CD4-positive, alpha-beta memory T cell (primary cell): ENCODE data around the gene MSI1. TPM values are rescaled to one million over a fixed set of nuclear protein-coding genes. Genes with fewer than 3 reads are reported as not detected.
"Not testable (repeated sequence)": the region's sequence is repeated elsewhere in the genome, so short reads cannot be mapped to it uniquely, and the experiment has no call there.

Experiments
- CTCF ChIA-PET: fragments of 350-600 bp; sonication (Branson Sonifier 250); formaldehyde crosslinking; loops from one replicate; lab custom pipeline; 2021; ENCODE audit warnings: inconsistent platforms; ENCODE audit not compliant: partially characterized antibody; lab: Charles Lee
- POLR2A ChIA-PET: fragments of 350-600 bp; sonication (Branson Sonifier 250); formaldehyde crosslinking; loops from one replicate; lab custom pipeline; 2021; ENCODE audit not compliant: partially characterized antibody; lab: Charles Lee
- DNase-seq, 5 donors: peaks; one replicate each; pipeline versions ENCODE4 v3.0.0 to v3.0.0-alpha.2; 2020 to 2022; ENCODE audit warnings: mixed read lengths in 1 of 5
- H3K27ac ChIP-seq: one replicate; pipeline ENCODE4 v1.7.0; 2013; ENCODE audit warnings: low read depth, low read length
- H3K27me3 ChIP-seq: 2 replicates; pipeline ENCODE4 v1.7.0; 2013; ENCODE audit warnings: mild to moderate bottlenecking, low read length, moderate library complexity; ENCODE audit not compliant: insufficient read depth
- H3K36me3 ChIP-seq: 2 replicates; pipeline ENCODE4 v1.7.0; 2013; ENCODE audit warnings: mild to moderate bottlenecking, low read length, moderate library complexity; ENCODE audit not compliant: insufficient read depth
- H3K4me1 ChIP-seq: 2 replicates; pipeline ENCODE4 v1.7.0; 2013; ENCODE audit warnings: mild to moderate bottlenecking, low read length, moderate library complexity; ENCODE audit not compliant: insufficient read depth
- H3K4me3 ChIP-seq, 2 donors: one replicate each; pipeline ENCODE4 v1.7.0; 2013; ENCODE audit warnings: low read length in 2 of 2, mild to moderate bottlenecking in 1 of 2
- H3K9me3 ChIP-seq, 2 donors: one replicate each; pipeline ENCODE4 v1.7.0; 2013; ENCODE audit warnings: low read length in 2 of 2, control low read depth in 1 of 2; ENCODE audit not compliant: control insufficient read depth in 1 of 2
- H3K27ac Mint-ChIP-seq, 7 donors: one replicate each; pipeline ENCODE4 v1.8.0; 2020 to 2021; ENCODE audit warnings: mixed read lengths in 7 of 7, mild to moderate bottlenecking in 6 of 7, inconsistent platforms in 3 of 7, moderate library complexity in 3 of 7
- H3K27me3 Mint-ChIP-seq, 2 donors: one replicate each; pipeline ENCODE4 v1.8.0; 2020 to 2021; ENCODE audit warnings: mixed read lengths in 2 of 2
- H3K36me3 Mint-ChIP-seq, 2 donors: one replicate each; pipeline ENCODE4 v1.8.0; 2020 to 2021; ENCODE audit warnings: mixed read lengths in 2 of 2, inconsistent platforms in 1 of 2, mild to moderate bottlenecking in 1 of 2
- H3K4me1 Mint-ChIP-seq, 4 donors: one replicate each; pipeline ENCODE4 v1.8.0; 2020 to 2021; ENCODE audit warnings: mixed read lengths in 4 of 4, mild to moderate bottlenecking in 1 of 4
- H3K4me3 Mint-ChIP-seq, 8 donors: one replicate each; pipeline ENCODE4 v1.8.0; 2020 to 2021; ENCODE audit warnings: mixed read lengths in 8 of 8, mild to moderate bottlenecking in 7 of 8, moderate library complexity in 6 of 8, inconsistent platforms in 3 of 8
- H3K9me3 Mint-ChIP-seq, 8 donors: one replicate each; pipeline ENCODE4 v1.8.0; 2020 to 2021; ENCODE audit warnings: mixed read lengths in 8 of 8, mild to moderate bottlenecking in 5 of 8, inconsistent platforms in 3 of 8, moderate library complexity in 1 of 8
- intact Hi-C: fragments of 100-400 bp; cut with micrococcal nuclease; formaldehyde crosslinking; loops from one replicate; pipeline ENCODE4 v1.15.1; 2023
- polyA plus RNA-seq, 2 donors: library from polyadenylated mRNA; unstranded; fragments of 300-500 nt; fragmentation: Illumina TruSeq; gene quantifications; one replicate each; pipeline ENCODE4 v1.2.3, GENCODE V29; 2021
- total RNA-seq, 2 experiments: library from RNA; stranded (reverse); gene quantifications; one replicate each; pipeline ENCODE4 v1.2.3, GENCODE V29; 2021

Gene MSI1
- total and polyA plus RNA-seq, 4 experiments from 2014 or later: not detected

DNA sequence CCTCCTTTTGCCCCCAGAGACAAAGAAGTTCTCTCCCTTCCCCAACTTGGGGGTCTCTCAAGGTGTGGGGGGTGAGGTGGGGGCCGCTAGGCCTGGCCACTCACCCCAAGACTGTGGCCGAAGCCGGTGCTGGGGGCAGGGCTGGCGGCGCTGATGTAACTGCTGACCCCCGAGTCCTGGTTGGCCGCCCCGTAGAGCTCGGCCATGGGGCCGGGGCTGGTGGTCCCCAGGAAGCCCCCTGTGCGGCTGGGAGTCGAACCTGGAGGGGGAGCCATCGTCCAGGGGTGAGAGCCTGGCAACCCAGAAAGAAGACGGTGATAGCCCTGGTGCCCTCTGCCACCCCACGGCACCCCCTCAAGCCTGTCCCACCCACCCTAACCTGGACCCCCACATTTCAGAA, 22.9 kb downstream of the MSI1 start:
- H3K27me3 ChIP-seq: no peaks in the 10 kb centered on the region
- H3K4me1 ChIP-seq: no peaks in the 10 kb centered on the region
- no peak overlapping the region for H3K27ac ChIP-seq
- H3K9me3 Mint-ChIP-seq: no peaks in the 10 kb centered on the region
- intact Hi-C loops: no loop called here
- no peak overlapping the region for H3K4me3 ChIP-seq
- CTCF ChIA-PET: no interaction called here
- no peak overlapping the region for H3K4me3 Mint-ChIP-seq
- H3K9me3 ChIP-seq: no peaks in the 10 kb centered on the region
- H3K4me1 Mint-ChIP-seq: no peaks in the 10 kb centered on the region
- H3K36me3 Mint-ChIP-seq: no peaks in the 10 kb centered on the region
- POLR2A ChIA-PET: no interaction called here
- H3K27ac Mint-ChIP-seq: no peak overlapping the region
- no peaks in the 10 kb centered on the region for H3K36me3 ChIP-seq
- H3K27me3 Mint-ChIP-seq: peaks cover 4 to 9% of the 10 kb centered on the region in 2 donors
- no peak for DNase-seq

DNA sequence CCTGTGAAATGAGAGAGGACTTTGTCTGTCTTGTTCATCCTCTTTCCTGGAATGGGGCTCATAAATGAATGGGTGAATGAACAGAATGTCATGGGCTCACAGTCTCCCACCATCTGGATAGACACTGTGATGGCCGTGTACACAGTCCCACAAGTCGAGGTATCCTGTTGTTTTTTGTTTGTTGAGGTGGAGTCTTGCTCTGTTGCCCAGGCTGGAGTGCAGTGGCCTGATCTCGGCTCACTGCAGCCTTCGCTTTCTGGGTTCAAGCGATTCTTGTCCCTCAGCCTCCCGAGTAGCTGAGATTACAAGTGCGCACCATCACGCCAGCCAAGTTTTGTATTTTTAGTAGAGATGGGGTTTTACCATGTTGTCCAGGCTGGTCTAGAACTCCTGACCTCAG, 25.3 kb downstream of the MSI1 start:
- H3K27me3 Mint-ChIP-seq: peaks cover 5 to 8% of the 10 kb centered on the region in 2 donors
- H3K27ac Mint-ChIP-seq: no peak overlapping the region
- POLR2A ChIA-PET: no interaction called here
- intact Hi-C loops: no loop called here
- Histone ChIP-seq H3K4me1 (no peaks in the 10 kb centered on the region), H3K4me3 (no peak overlapping the region), H3K9me3 (no peaks in the 10 kb centered on the region), H3K27ac (no peak overlapping the region), H3K36me3 (no peaks in the 10 kb centered on the region), H3K27me3 (no peaks in the 10 kb centered on the region)
- CTCF ChIA-PET: interaction anchor here (0.6 kb wide), 1 partner anchor 23 kb away, joined by 3 read pairs; no protein-coding TSS in a partner anchor
- H3K9me3 Mint-ChIP-seq: peaks cover 0 to 1% (median under 1%) of the 10 kb centered on the region in 8 donors
- no peaks in the 10 kb centered on the region for H3K4me1 Mint-ChIP-seq
- H3K36me3 Mint-ChIP-seq: no peaks in the 10 kb centered on the region
- DNase-seq: no peak
- H3K4me3 Mint-ChIP-seq: no peak overlapping the region

DNA sequence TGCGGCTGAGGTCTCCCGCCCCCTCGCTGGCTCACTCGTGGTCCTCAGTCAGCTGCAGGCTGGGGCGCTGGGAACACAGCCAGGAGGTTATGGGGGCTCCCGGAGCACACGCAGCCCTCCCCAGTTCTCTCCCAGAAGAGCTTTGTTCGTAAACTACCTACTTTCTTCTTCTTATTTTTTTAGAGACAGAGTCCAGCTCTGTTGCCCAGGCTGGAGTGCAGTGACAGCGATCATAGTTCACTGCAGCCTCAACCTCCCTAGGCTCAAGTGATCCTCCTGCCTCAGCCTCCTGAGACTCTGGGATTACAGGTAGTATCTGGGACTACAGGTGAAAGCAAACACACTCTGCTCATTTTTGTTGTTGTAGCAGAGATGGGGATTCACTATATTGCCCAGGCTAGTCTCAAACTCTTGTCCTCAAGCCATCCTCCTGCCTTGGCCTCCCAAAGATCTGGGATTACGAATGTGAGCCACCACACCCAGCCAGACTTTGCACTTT, 25.9 kb downstream of the MSI1 start:
- Histone ChIP-seq H3K4me1 (no peaks in the 10 kb centered on the region), H3K9me3 (no peaks in the 10 kb centered on the region), H3K27ac (no peak overlapping the region), H3K27me3 (no peaks in the 10 kb centered on the region), H3K4me3 (no peak overlapping the region), H3K36me3 (no peaks in the 10 kb centered on the region)
- no peaks in the 10 kb centered on the region for H3K4me1 Mint-ChIP-seq
- H3K36me3 Mint-ChIP-seq: no peaks in the 10 kb centered on the region
- no peak for DNase-seq
- ChIA-PET CTCF (interaction anchor here (0.5 to 0.6 kb wide), 2 partner anchors 24 to 154 kb away, joined by 3 read pairs; no protein-coding TSS in a partner anchor), POLR2A (no interaction called here)
- H3K27ac Mint-ChIP-seq: no peak overlapping the region
- H3K27me3 Mint-ChIP-seq: peaks cover 5 to 8% of the 10 kb centered on the region in 2 donors
- H3K9me3 Mint-ChIP-seq: peaks cover 0 to 6% (median 4%) of the 10 kb centered on the region in 8 donors
- intact Hi-C loops: no loop called here
- no peak overlapping the region for H3K4me3 Mint-ChIP-seq

DNA sequence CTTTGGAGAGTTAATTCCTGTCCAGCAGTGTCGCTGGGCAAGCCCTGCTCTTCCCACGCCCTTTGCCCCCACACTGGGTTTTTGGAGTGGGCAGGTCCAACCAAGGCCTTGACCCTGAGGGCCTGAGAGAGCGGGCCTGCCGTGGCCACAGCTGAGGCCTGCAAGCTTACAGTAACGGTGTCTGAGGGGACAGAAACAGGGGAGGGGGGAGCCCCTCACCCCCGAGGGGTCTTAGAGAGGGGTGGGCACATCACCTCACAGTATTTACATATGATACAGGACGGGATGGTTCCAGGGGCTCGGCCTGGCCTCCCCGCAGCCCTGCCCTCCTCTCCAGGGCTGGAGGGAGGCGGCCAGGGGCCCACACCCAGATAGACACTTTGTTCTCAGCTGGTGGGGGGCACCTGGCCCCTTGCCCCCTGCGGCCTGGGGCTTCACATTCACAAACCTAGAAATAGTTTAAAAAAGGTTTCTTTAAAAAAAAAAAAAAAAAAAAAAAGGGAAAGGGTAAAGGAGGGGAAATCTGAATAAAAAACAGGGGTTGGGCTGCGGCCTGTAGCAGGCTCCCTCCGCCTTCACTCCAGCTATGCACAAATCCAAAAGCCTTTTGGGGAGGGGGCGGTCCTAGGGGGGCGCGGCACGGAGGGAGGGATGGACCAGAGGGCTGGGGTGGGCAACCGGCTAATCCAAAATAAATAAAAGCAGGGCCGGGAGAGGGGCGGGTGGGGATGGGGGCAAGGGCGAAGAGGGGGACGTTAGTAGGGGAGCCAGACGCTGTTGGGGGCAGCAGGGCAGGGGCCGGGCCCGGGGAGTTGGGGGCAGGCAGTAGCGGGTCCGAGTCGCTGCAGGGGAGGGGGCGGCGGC, 26.6 kb downstream of the MSI1 start:
- ChIA-PET POLR2A (no interaction called here), CTCF (interaction anchor here (0.5 kb wide), 1 partner anchor 154 kb away, joined by 3 read pairs; no protein-coding TSS in a partner anchor)
- no peak for DNase-seq
- H3K9me3 ChIP-seq: no peaks in the 10 kb centered on the region
- intact Hi-C loops: no loop called here
- H3K4me1 ChIP-seq: no peaks in the 10 kb centered on the region
- no peaks in the 10 kb centered on the region for H3K4me1 Mint-ChIP-seq
- no peak overlapping the region for H3K27ac Mint-ChIP-seq
- no peak overlapping the region for H3K27ac ChIP-seq
- H3K4me3 ChIP-seq: no peak overlapping the region
- H3K36me3 ChIP-seq: no peaks in the 10 kb centered on the region
- no peak overlapping the region for H3K4me3 Mint-ChIP-seq
- peaks cover 3 to 6% of the 10 kb centered on the region in 2 donors for H3K36me3 Mint-ChIP-seq
- peaks cover 0 to 12% (median 11%) of the 10 kb centered on the region in 8 donors for H3K9me3 Mint-ChIP-seq
- peaks cover 3 to 8% of the 10 kb centered on the region in 2 donors for H3K27me3 Mint-ChIP-seq
- no peaks in the 10 kb centered on the region for H3K27me3 ChIP-seq

DNA sequence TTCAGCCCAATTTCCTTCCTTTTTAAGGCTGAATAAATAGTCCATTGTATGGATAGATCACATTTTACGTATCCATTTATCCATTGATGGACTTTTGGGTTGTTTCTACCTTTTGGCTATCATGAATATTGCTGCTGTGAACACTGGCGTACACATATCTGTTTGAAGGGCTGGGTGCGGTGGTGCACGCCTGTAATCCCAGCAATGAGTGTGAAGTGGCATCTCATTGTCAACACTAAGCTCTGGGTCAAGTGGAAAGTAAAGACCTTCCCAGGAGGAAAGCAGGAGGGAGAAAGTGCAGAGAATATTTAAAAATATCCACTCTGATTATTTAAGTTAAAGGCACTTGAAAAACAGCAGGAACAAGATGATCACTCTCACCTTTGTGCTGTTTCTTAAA, 29.7 kb downstream of the MSI1 start:
- Histone ChIP-seq H3K4me1 (no peaks in the 10 kb centered on the region), H3K27me3 (no peaks in the 10 kb centered on the region), H3K4me3 (no peak overlapping the region), H3K9me3 (no peaks in the 10 kb centered on the region), H3K36me3 (no peaks in the 10 kb centered on the region), H3K27ac (no peak overlapping the region)
- H3K4me1 Mint-ChIP-seq: peaks cover 0 to 2% (median 0%) of the 10 kb centered on the region in 4 donors
- no peak for DNase-seq
- intact Hi-C loops: no loop called here
- peaks cover 3 to 8% of the 10 kb centered on the region in 2 donors for H3K36me3 Mint-ChIP-seq
- ChIA-PET CTCF (interaction anchor here (0.7 kb wide), 1 partner anchor 12 kb away, joined by 3 read pairs; no protein-coding TSS in a partner anchor), POLR2A (no interaction called here)
- H3K9me3 Mint-ChIP-seq: peaks cover 0 to 26% (median 19%) of the 10 kb centered on the region in 8 donors
- peaks cover 5 to 8% of the 10 kb centered on the region in 2 donors for H3K27me3 Mint-ChIP-seq
- peak overlapping the region in 1 of 7 donors; percentile 42 for H3K27ac Mint-ChIP-seq
- H3K4me3 Mint-ChIP-seq: no peak overlapping the region

DNA sequence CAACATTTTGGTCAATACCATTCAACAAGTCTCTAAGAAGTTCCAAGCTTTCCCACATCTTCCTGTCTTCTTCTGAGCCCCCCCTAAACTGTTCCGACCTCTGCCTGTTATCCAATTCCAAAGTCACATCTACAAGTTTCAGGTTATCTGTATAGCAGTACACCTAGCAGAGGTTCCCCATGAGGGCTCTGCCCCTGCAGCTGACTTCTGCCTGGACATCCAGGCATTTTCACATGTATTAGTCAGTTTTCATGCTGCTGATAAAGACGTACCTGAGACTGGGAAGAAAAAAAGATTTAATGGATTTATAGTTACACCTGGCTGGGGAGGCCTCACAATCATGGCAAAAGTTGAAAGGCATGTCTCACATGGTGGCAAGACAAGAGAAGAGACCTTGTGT, 31.2 kb downstream of the MSI1 start:
- intact Hi-C loops: no loop called here
- peaks cover 5% of the 10 kb centered on the region in 2 donors for H3K27me3 Mint-ChIP-seq

DNA sequence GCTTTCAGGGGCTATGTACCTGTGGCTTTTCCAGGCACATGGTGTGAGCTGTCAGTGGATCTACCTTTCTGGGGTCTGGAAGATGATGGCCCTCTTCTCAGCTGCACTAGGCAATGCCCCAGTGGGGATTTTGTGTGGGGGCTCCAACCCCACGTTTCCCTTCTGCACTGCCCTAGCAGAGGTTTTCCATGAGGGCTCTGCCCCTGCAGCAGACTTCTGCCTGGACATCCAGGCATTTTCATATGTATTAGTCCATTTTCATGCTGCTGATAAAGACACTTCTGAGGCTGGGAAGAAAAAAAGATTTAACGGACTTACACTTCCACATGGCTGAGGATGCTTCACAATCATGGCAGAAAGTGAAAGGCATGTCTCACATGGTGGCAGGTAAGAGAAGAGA, 32.6 kb downstream of the MSI1 start:
- H3K27me3 ChIP-seq, H3K27ac ChIP-seq, H3K27me3 Mint-ChIP-seq, POLR2A ChIA-PET, DNase-seq, H3K36me3 ChIP-seq, H3K4me3 ChIP-seq, H3K36me3 Mint-ChIP-seq, intact Hi-C loops, H3K4me1 Mint-ChIP-seq, H3K4me3 Mint-ChIP-seq, H3K9me3 ChIP-seq, H3K27ac Mint-ChIP-seq, CTCF ChIA-PET, H3K4me1 ChIP-seq: not testable (repeated sequence)
- peaks cover 0 to 26% (median 19%) of the 10 kb centered on the region in 8 donors for H3K9me3 Mint-ChIP-seq

More for the DNA sequence above, 31.2 kb downstream of the MSI1 start:
- Mint-ChIP-seq H3K4me3 (no peak overlapping the region), H3K4me1 (peaks cover 0 to 2% (median 0%) of the 10 kb centered on the region in 4 donors), H3K9me3 (peaks cover 0 to 26% (median 19%) of the 10 kb centered on the region in 8 donors), H3K27ac (no peak overlapping the region), H3K36me3 (peaks cover 3 to 8% of the 10 kb centered on the region in 2 donors)
- Histone ChIP-seq H3K4me1 (no peaks in the 10 kb centered on the region), H3K27ac (no peak overlapping the region), H3K27me3 (no peaks in the 10 kb centered on the region), H3K9me3 (no peaks in the 10 kb centered on the region), H3K36me3 (no peaks in the 10 kb centered on the region), H3K4me3 (no peak overlapping the region)
- no peak for DNase-seq
- ChIA-PET POLR2A (no interaction called here), CTCF (no interaction called here)
